Measurements from ENCODE around the gene BCR.

BCR gene

GRCh38 chr22:23211622-23212021, 31.3 kb downstream of the BCR start:
- Histone ChIP-seq H3K27me3 (ENCODE audit: control insufficient read depth, insufficient read depth, low read length) (no peaks in the 10 kb centered on the region), H3K36me3 (ENCODE audit: control insufficient read depth, insufficient read depth, low read length) (no peaks in the 10 kb centered on the region), H3K27ac (ENCODE audit: low read depth, low read length) (no peak overlapping the region), H3K4me3 (ENCODE audit: low read length) (no peak overlapping the region), H3K9ac (ENCODE audit: low read length) (no peak overlapping the region), H3K4me1 (ENCODE audit: control insufficient read depth, insufficient read depth, low read length) (peaks cover 5% of the 10 kb centered on the region)

GRCh38 chr22:23212061-23213021, 32.0 kb downstream of the BCR start:
- H3K4me1 ChIP-seq (ENCODE audit: control insufficient read depth, insufficient read depth, low read length), result peaks cover 5% of the 10 kb centered on the region
- no peak overlapping the region for H3K9ac ChIP-seq (ENCODE audit: low read length)
- H3K4me3 ChIP-seq (ENCODE audit: low read length), result no peak overlapping the region
- no peaks in the 10 kb centered on the region for H3K36me3 ChIP-seq (ENCODE audit: control insufficient read depth, insufficient read depth, low read length)
- H3K27me3 ChIP-seq (ENCODE audit: control insufficient read depth, insufficient read depth, low read length), result no peaks in the 10 kb centered on the region
- H3K27ac ChIP-seq (ENCODE audit: low read depth, low read length), result no peak overlapping the region

- H3K27me3 ChIP-seq (ENCODE audit: control insufficient read depth, insufficient read depth, low read length), result no peaks in the 10 kb centered on the region
- peaks cover 6% of the 10 kb centered on the region for H3K4me1 ChIP-seq (ENCODE audit: control insufficient read depth, insufficient read depth, low read length)
- H3K36me3 ChIP-seq (ENCODE audit: control insufficient read depth, insufficient read depth, low read length), result no peaks in the 10 kb centered on the region
- H3K27ac ChIP-seq (ENCODE audit: low read depth, low read length), result no peak overlapping the region
- H3K9ac ChIP-seq (ENCODE audit: low read length), result no peak overlapping the region
- H3K4me3 ChIP-seq (ENCODE audit: low read length), result no peak overlapping the region
Observed at GRCh38 chr22:23213022-23213555, 32.8 kb downstream of the BCR start.

- no peak overlapping the region for H3K4me3 ChIP-seq (ENCODE audit: low read length)
- H3K27me3 ChIP-seq (ENCODE audit: control insufficient read depth, insufficient read depth, low read length), result no peaks in the 10 kb centered on the region
- H3K4me1 ChIP-seq (ENCODE audit: control insufficient read depth, insufficient read depth, low read length), result peaks cover 8% of the 10 kb centered on the region
- no peaks in the 10 kb centered on the region for H3K36me3 ChIP-seq (ENCODE audit: control insufficient read depth, insufficient read depth, low read length)
- H3K27ac ChIP-seq (ENCODE audit: low read depth, low read length), result no peak overlapping the region
- H3K9ac ChIP-seq (ENCODE audit: low read length), result no peak overlapping the region
Observed at GRCh38 chr22:23213581-23214334, 33.4 kb downstream of the BCR start.

GRCh38 chr22:23214398-23214797, 34.1 kb downstream of the BCR start:
- Histone ChIP-seq H3K9ac (ENCODE audit: low read length) (no peak overlapping the region), H3K4me3 (ENCODE audit: low read length) (no peak overlapping the region), H3K27me3 (ENCODE audit: control insufficient read depth, insufficient read depth, low read length) (no peaks in the 10 kb centered on the region), H3K36me3 (ENCODE audit: control insufficient read depth, insufficient read depth, low read length) (no peaks in the 10 kb centered on the region), H3K27ac (ENCODE audit: low read depth, low read length) (no peak overlapping the region), H3K4me1 (ENCODE audit: control insufficient read depth, insufficient read depth, low read length) (peaks cover 8% of the 10 kb centered on the region)

GRCh38 chr22:23215294-23216241, 35.3 kb downstream of the BCR start:
- no peak overlapping the region for H3K4me3 ChIP-seq (ENCODE audit: low read length)
- H3K9ac ChIP-seq (ENCODE audit: low read length), result no peak overlapping the region
- H3K36me3 ChIP-seq (ENCODE audit: control insufficient read depth, insufficient read depth, low read length), result no peaks in the 10 kb centered on the region
- H3K27ac ChIP-seq (ENCODE audit: low read depth, low read length), result no peak overlapping the region
- H3K4me1 ChIP-seq (ENCODE audit: control insufficient read depth, insufficient read depth, low read length), result peaks cover 8% of the 10 kb centered on the region
- no peaks in the 10 kb centered on the region for H3K27me3 ChIP-seq (ENCODE audit: control insufficient read depth, insufficient read depth, low read length)

- Histone ChIP-seq H3K4me3 (ENCODE audit: low read length) (no peak overlapping the region), H3K27ac (ENCODE audit: low read depth, low read length) (no peak overlapping the region), H3K4me1 (ENCODE audit: control insufficient read depth, insufficient read depth, low read length) (peaks cover 8% of the 10 kb centered on the region), H3K9ac (ENCODE audit: low read length) (no peak overlapping the region), H3K27me3 (ENCODE audit: control insufficient read depth, insufficient read depth, low read length) (no peaks in the 10 kb centered on the region), H3K36me3 (ENCODE audit: control insufficient read depth, insufficient read depth, low read length) (no peaks in the 10 kb centered on the region)
Observed at GRCh38 chr22:23216461-23217170, 36.3 kb downstream of the BCR start.

- Histone ChIP-seq H3K4me1 (ENCODE audit: control insufficient read depth, insufficient read depth, low read length) (peaks cover 8% of the 10 kb centered on the region), H3K27ac (ENCODE audit: low read depth, low read length) (no peak overlapping the region), H3K27me3 (ENCODE audit: control insufficient read depth, insufficient read depth, low read length) (no peaks in the 10 kb centered on the region), H3K36me3 (ENCODE audit: control insufficient read depth, insufficient read depth, low read length) (no peaks in the 10 kb centered on the region), H3K4me3 (ENCODE audit: low read length) (no peak overlapping the region), H3K9ac (ENCODE audit: low read length) (no peak overlapping the region)
Observed at GRCh38 chr22:23217171-23218052, 37.1 kb downstream of the BCR start.

- peaks cover 3% of the 10 kb centered on the region for H3K4me1 ChIP-seq (ENCODE audit: control insufficient read depth, insufficient read depth, low read length)
- no peak overlapping the region for H3K9ac ChIP-seq (ENCODE audit: low read length)
- H3K27me3 ChIP-seq (ENCODE audit: control insufficient read depth, insufficient read depth, low read length), result no peaks in the 10 kb centered on the region
- H3K36me3 ChIP-seq (ENCODE audit: control insufficient read depth, insufficient read depth, low read length), result no peaks in the 10 kb centered on the region
- peak overlapping the region; percentile 9 for H3K4me3 ChIP-seq (ENCODE audit: low read length)
- H3K27ac ChIP-seq (ENCODE audit: low read depth, low read length), result no peak overlapping the region
Observed at GRCh38 chr22:23218053-23218866, 38.0 kb downstream of the BCR start.

GRCh38 chr22:23218867-23219251, 38.5 kb downstream of the BCR start:
- Histone ChIP-seq H3K4me3 (ENCODE audit: low read length) (peak overlapping the region; percentile 3), H3K27me3 (ENCODE audit: control insufficient read depth, insufficient read depth, low read length) (no peaks in the 10 kb centered on the region), H3K36me3 (ENCODE audit: control insufficient read depth, insufficient read depth, low read length) (no peaks in the 10 kb centered on the region), H3K9ac (ENCODE audit: low read length) (no peak overlapping the region), H3K27ac (ENCODE audit: low read depth, low read length) (no peak overlapping the region), H3K4me1 (ENCODE audit: control insufficient read depth, insufficient read depth, low read length) (peaks cover 3% of the 10 kb centered on the region)

All from rectal smooth muscle tissue (tissue), 1 donor.